ENCODE results near the gene VPS35.

DNA sequence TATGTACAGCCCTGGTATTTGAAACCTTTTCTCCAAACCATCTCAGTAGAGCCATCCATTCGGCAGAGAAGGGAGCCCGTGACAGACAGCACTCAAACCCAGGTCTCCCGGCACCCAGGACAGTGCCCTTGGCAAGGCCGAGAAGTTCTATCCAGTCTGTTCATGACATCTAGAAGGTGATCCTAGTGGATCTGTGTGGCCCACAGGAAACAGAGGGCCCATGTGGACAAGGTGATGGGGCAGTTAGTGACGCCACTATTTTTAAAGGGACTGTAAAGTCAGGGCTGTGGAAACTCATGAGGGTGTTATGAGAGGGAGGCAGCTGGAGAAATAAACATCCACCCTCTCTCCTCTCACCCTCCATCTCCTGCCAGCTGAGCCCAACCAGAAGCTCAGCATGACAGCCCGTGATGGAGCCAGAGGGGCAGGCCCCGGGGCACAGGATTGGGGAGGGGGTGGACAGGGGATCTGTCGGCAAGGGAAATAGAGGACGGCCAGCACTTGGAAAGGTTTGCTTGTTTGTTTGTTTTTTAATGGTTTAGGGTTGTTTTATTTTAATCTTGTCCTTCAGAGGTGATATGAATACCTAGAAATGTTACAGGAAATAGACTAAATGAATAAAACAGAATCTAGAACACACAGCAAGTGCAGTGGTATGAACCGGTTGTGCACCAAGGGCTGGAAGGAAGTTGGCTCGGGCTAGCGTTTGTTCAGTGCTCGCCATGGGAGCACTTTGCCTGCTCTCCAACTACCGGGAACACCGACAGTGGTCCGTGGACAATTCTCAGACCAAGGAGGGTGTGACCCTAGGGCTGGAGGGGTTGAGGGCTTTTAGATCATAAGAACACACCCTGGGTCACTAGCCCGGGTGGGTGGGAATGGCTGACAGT, 42.1 kb upstream of the VPS35 start:
- TF ChIP-seq, protein P1, sequence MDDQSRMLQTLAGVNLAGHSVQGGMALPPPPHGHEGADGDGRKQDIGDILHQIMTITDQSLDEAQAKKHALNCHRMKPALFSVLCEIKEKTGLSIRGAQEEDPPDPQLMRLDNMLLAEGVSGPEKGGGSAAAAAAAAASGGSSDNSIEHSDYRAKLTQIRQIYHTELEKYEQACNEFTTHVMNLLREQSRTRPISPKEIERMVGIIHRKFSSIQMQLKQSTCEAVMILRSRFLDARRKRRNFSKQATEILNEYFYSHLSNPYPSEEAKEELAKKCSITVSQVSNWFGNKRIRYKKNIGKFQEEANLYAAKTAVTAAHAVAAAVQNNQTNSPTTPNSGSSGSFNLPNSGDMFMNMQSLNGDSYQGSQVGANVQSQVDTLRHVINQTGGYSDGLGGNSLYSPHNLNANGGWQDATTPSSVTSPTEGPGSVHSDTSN (CRISPR knock-in tag; IDR thresholded peaks at IDR 0.05) = no peak
- TF ChIP-seq ZNF610 (tag by site-specific recombination; IDR thresholded peaks at IDR 0.05; ENCODE audit: borderline replicate concordance) (no peak), EGR2 (tag by site-specific recombination; IDR thresholded peaks at IDR 0.05; ENCODE audit: low read depth) (no peak), ZNF274 (IDR thresholded peaks at IDR 0.05; ENCODE audit: low read length) (no peak), ZNF274 (tag by site-specific recombination; IDR thresholded peaks at IDR 0.05; ENCODE audit: borderline replicate concordance) (no peak), ZNF2 (tag by site-specific recombination; IDR thresholded peaks at IDR 0.05) (no peak), KLF1 (tag by site-specific recombination; IDR thresholded peaks at IDR 0.05) (no peak), ZNF423 (tag by site-specific recombination; IDR thresholded peaks at IDR 0.05) (no peak)
- TF ChIP-seq, protein P2, sequence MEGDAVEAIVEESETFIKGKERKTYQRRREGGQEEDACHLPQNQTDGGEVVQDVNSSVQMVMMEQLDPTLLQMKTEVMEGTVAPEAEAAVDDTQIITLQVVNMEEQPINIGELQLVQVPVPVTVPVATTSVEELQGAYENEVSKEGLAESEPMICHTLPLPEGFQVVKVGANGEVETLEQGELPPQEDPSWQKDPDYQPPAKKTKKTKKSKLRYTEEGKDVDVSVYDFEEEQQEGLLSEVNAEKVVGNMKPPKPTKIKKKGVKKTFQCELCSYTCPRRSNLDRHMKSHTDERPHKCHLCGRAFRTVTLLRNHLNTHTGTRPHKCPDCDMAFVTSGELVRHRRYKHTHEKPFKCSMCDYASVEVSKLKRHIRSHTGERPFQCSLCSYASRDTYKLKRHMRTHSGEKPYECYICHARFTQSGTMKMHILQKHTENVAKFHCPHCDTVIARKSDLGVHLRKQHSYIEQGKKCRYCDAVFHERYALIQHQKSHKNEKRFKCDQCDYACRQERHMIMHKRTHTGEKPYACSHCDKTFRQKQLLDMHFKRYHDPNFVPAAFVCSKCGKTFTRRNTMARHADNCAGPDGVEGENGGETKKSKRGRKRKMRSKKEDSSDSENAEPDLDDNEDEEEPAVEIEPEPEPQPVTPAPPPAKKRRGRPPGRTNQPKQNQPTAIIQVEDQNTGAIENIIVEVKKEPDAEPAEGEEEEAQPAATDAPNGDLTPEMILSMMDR (tag by site-specific recombination; IDR thresholded peaks at IDR 0.05) = no peak
- TF ChIP-seq, protein P3, sequence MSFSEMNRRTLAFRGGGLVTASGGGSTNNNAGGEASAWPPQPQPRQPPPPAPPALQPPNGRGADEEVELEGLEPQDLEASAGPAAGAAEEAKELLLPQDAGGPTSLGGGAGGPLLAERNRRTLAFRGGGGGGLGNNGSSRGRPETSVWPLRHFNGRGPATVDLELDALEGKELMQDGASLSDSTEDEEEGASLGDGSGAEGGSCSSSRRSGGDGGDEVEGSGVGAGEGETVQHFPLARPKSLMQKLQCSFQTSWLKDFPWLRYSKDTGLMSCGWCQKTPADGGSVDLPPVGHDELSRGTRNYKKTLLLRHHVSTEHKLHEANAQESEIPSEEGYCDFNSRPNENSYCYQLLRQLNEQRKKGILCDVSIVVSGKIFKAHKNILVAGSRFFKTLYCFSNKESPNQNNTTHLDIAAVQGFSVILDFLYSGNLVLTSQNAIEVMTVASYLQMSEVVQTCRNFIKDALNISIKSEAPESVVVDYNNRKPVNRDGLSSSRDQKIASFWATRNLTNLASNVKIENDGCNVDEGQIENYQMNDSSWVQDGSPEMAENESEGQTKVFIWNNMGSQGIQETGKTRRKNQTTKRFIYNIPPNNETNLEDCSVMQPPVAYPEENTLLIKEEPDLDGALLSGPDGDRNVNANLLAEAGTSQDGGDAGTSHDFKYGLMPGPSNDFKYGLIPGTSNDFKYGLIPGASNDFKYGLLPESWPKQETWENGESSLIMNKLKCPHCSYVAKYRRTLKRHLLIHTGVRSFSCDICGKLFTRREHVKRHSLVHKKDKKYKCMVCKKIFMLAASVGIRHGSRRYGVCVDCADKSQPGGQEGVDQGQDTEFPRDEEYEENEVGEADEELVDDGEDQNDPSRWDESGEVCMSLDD (tag by site-specific recombination; IDR thresholded peaks at IDR 0.05) = no peak
